Forelimb muscle (tissue), 1 donor: Measurements from ENCODE around the gene GVQW3. TPM values are rescaled to one million over a fixed set of nuclear protein-coding genes. Genes with fewer than 3 reads are reported as not detected.

Experiments
- DNase-seq: peaks from one replicate; pipeline ENCODE4 v3.0.0-alpha.2; 2013; ENCODE audit warnings: low read depth
- polyA plus RNA-seq: library from polyadenylated mRNA; unstranded; fragments of 120-200 nt; gene quantifications from one replicate; pipeline ENCODE4 v1.2.1, GENCODE V29; 2013; ENCODE audit not compliant: insufficient read length

Gene GVQW3
- polyA plus RNA-seq = 4.5 TPM

GRCh38 chr11:76380977-76381719 lies at the start of gene GVQW3, which contains the start of gene THAP12:
Gene GVQW3 (plus strand): TSS chr11:76381323. CDS start chr11:76381829, 506 bp downstream.
Gene THAP12 (minus strand): TSS chr11:76381132. CDS start chr11:76380836, 296 bp downstream.
- peak; percentile 95 for DNase-seq

GRCh38 chr11:76334826-76335389 lies 46.2 kb upstream of the GVQW3 start:
- no peak for DNase-seq

GRCh38 chr11:76335842-76336241 lies 45.3 kb upstream of the GVQW3 start:
- DNase-seq = no peak

- no peak for DNase-seq
Observed at GRCh38 chr11:76336597-76336996, 44.5 kb upstream of the GVQW3 start.

GRCh38 chr11:76337469-76337868 lies 43.7 kb upstream of the GVQW3 start:
- no peak for DNase-seq

GRCh38 chr11:76337923-76338322 lies 43.2 kb upstream of the GVQW3 start:
- no peak for DNase-seq

- peak; percentile 94 for DNase-seq
Observed at GRCh38 chr11:76339221-76339620, 41.9 kb upstream of the GVQW3 start.

GRCh38 chr11:76347466-76347865 lies 33.7 kb upstream of the GVQW3 start:
- no peak for DNase-seq

GRCh38 chr11:76348348-76348747 lies 32.8 kb upstream of the GVQW3 start:
- no peak for DNase-seq

GRCh38 chr11:76355172-76355571 lies 26.0 kb upstream of the GVQW3 start:
- DNase-seq = no peak

- DNase-seq = no peak
Observed at GRCh38 chr11:76361374-76361773, 19.7 kb upstream of the GVQW3 start.

- DNase-seq = no peak
Observed at GRCh38 chr11:76361776-76362175, 19.3 kb upstream of the GVQW3 start.

- no peak for DNase-seq
Observed at GRCh38 chr11:76362716-76363115, 18.4 kb upstream of the GVQW3 start.

- no peak for DNase-seq
Observed at GRCh38 chr11:76365038-76365679, 16.0 kb upstream of the GVQW3 start.

- DNase-seq = no peak
Observed at GRCh38 chr11:76368490-76368889, 12.6 kb upstream of the GVQW3 start.

GRCh38 chr11:76369406-76369805 lies 11.7 kb upstream of the GVQW3 start:
- no peak for DNase-seq

- DNase-seq = no peak
Observed at GRCh38 chr11:76371170-76371569, 10.0 kb upstream of the GVQW3 start.

GRCh38 chr11:76376746-76377558 lies 4.2 kb upstream of the GVQW3 start:
- DNase-seq = no peak

- DNase-seq = no peak
Observed at GRCh38 chr11:76379807-76380158, 1.3 kb upstream of the GVQW3 start.

GRCh38 chr11:76380159-76380976 lies 755 bp upstream of the GVQW3 start:
- no peak for DNase-seq

- DNase-seq = no peak
Observed at GRCh38 chr11:76382209-76382608, 1.1 kb downstream of the GVQW3 start.
